ENCODE results near the gene HIVEP3. TPM values are rescaled to one million over a fixed set of nuclear protein-coding genes. Genes with fewer than 3 reads are reported as not detected.

HIVEP3 gene
- total RNA-seq, 2 experiments from 2014 or later = 18.6 to 20.4 TPM

GRCh38 chr1:41493117-41493536 is 425.6 kb downstream of the HIVEP3 start:
- CTCF ChIA-PET = interaction anchor here (0.6 to 3.8 kb wide), 9 partner anchors 9 to 943 kb away, joined by 3 to 15 read pairs (median 4); partner anchors contain the start of gene EDN2
- Mint-ChIP-seq H3K36me3 (ENCODE audit: low read depth) (no peaks in the 10 kb centered on the region), H3K4me3 (no peak overlapping the region), H3K27me3 (peaks cover 25% of the 10 kb centered on the region), H3K27ac (no peak overlapping the region), H3K9me3 (no peaks in the 10 kb centered on the region), H3K4me1 (ENCODE audit: low read depth) (peaks cover 6% of the 10 kb centered on the region)
- TF ChIP-seq CTCF (IDR thresholded peaks at IDR 0.05) = no peak
- ATAC-seq (peak; percentile 67), DNase-seq (peak; percentile 58)
- intact Hi-C loops (cut with micrococcal nuclease) = no loop called here
- POLR2A ChIA-PET = no interaction called here

GRCh38 chr1:41492341-41492848 is 426.3 kb downstream of the HIVEP3 start:
- Mint-ChIP-seq H3K4me1 (ENCODE audit: low read depth) (peaks cover 6% of the 10 kb centered on the region), H3K9me3 (no peaks in the 10 kb centered on the region), H3K36me3 (ENCODE audit: low read depth) (no peaks in the 10 kb centered on the region), H3K27ac (no peak overlapping the region), H3K4me3 (no peak overlapping the region), H3K27me3 (peaks cover 25% of the 10 kb centered on the region)
- peak; percentile 46 for ATAC-seq
- peak; percentile 63 for DNase-seq
- POLR2A ChIA-PET = no interaction called here
- intact Hi-C loops (cut with micrococcal nuclease) = no loop called here
- CTCF ChIA-PET = interaction anchor here (0.6 to 3.8 kb wide), 17 partner anchors 8 to 944 kb away, joined by 3 to 15 read pairs (median 3); partner anchors contain the start of gene EDN2
- peak; percentile 67 for TF ChIP-seq CTCF (IDR thresholded peaks at IDR 0.05)

GRCh38 chr1:41490911-41491310 is 427.8 kb downstream of the HIVEP3 start:
- ATAC-seq = no peak
- TF ChIP-seq CTCF (IDR thresholded peaks at IDR 0.05) = no peak
- Mint-ChIP-seq H3K4me1 (ENCODE audit: low read depth) (peaks cover 13% of the 10 kb centered on the region), H3K36me3 (ENCODE audit: low read depth) (no peaks in the 10 kb centered on the region), H3K27me3 (peaks cover 32% of the 10 kb centered on the region), H3K27ac (no peak overlapping the region), H3K4me3 (no peak overlapping the region), H3K9me3 (no peaks in the 10 kb centered on the region)
- ChIA-PET POLR2A (no interaction called here), CTCF (interaction anchor here (0.7 to 3.8 kb wide), 9 partner anchors 12 to 687 kb away, joined by 3 to 15 read pairs (median 3); no protein-coding TSS in a partner anchor)
- no peak for DNase-seq
- intact Hi-C loops (cut with micrococcal nuclease) = no loop called here

GRCh38 chr1:41489561-41489960 is 429.2 kb downstream of the HIVEP3 start:
- intact Hi-C loops (cut with micrococcal nuclease) = no loop called here
- CTCF ChIA-PET = interaction anchor here (1.1 to 3.8 kb wide), 3 partner anchors 14 to 26 kb away, joined by 3 to 15 read pairs (median 3); no protein-coding TSS in a partner anchor

More at GRCh38 chr1:41489561-41489960, 429.2 kb downstream of the HIVEP3 start:
- Mint-ChIP-seq H3K4me3 (no peak overlapping the region), H3K36me3 (ENCODE audit: low read depth) (no peaks in the 10 kb centered on the region), H3K9me3 (no peaks in the 10 kb centered on the region), H3K27me3 (peaks cover 29% of the 10 kb centered on the region), H3K4me1 (ENCODE audit: low read depth) (peaks cover 9% of the 10 kb centered on the region), H3K27ac (no peak overlapping the region)
- ATAC-seq (no peak), DNase-seq (no peak)
- POLR2A ChIA-PET = no interaction called here
- TF ChIP-seq CTCF (IDR thresholded peaks at IDR 0.05) = no peak
